Neural progenitor cell (in vitro differentiated cells): Measurements from ENCODE around the gene SIAH2. TPM values are rescaled to one million over a fixed set of nuclear protein-coding genes. Genes with fewer than 3 reads are reported as not detected.

ENCODE experiments used
- DNase-seq: peaks from one replicate; pipeline ENCODE4 v3.0.0-alpha.2; 2016; ENCODE audit warnings: low spot score
- H2AFZ ChIP-seq: fragments of 200-600 bp; sonication (generic); replicated peaks from 2 replicates; pipeline ENCODE4 v1.6.1; 2016; ENCODE audit warnings: antibody characterized with exemption
- H3F3A ChIP-seq: fragments of 200-600 bp; sonication (generic); 2 replicates; pipeline ENCODE4 v1.6.1; 2016; ENCODE audit warnings: antibody characterized with exemption, low read depth
- H3K27ac ChIP-seq: fragments of 200-600 bp; sonication (generic); 2 replicates; pipeline ENCODE4 v1.5.1; 2016; ENCODE audit warnings: mild to moderate bottlenecking
- H3K27me3 ChIP-seq: fragments of 200-600 bp; sonication (generic); 2 replicates; pipeline ENCODE4 v1.6.1; 2016; ENCODE audit warnings: mild to moderate bottlenecking, moderate library complexity
- H3K36me3 ChIP-seq: fragments of 200-600 bp; sonication (generic); 2 replicates; pipeline ENCODE4 v1.5.1; 2016
- H3K4me1 ChIP-seq: fragments of 200-600 bp; sonication (generic); 2 replicates; pipeline ENCODE4 v1.6.1; 2016; ENCODE audit warnings: mixed run types
- H3K4me2 ChIP-seq: fragments of 200-600 bp; sonication (generic); 2 replicates; pipeline ENCODE4 v1.6.1; 2016
- H3K4me3 ChIP-seq: fragments of 200-600 bp; sonication (generic); 2 replicates; pipeline ENCODE4 v1.5.1; 2016
- H3K79me2 ChIP-seq: fragments of 200-600 bp; sonication (generic); 2 replicates; pipeline ENCODE4 v1.6.1; 2016; ENCODE audit warnings: low read depth
- H3K9ac ChIP-seq: fragments of 200-600 bp; sonication (generic); 2 replicates; pipeline ENCODE4 v1.6.1; 2016
- H3K9me3 ChIP-seq: fragments of 200-600 bp; sonication (generic); 2 replicates; pipeline ENCODE4 v1.5.1; 2016; ENCODE audit warnings: low read depth
- H4K20me1 ChIP-seq: fragments of 200-600 bp; sonication (generic); 2 replicates; pipeline ENCODE4 v1.6.1; 2016; ENCODE audit warnings: low read depth
- H3K27ac Mint-ChIP-seq: 3 replicates; pipeline ENCODE4 v1.8.0; 2021; ENCODE audit warnings: mixed read lengths
- H3K27me3 Mint-ChIP-seq: 2 replicates; pipeline ENCODE4 v1.8.0; 2022; ENCODE audit warnings: low read depth, mild to moderate bottlenecking, inconsistent platforms, moderate library complexity, mixed read lengths; ENCODE audit not compliant: insufficient read depth
- H3K36me3 Mint-ChIP-seq: 3 replicates; pipeline ENCODE4 v1.8.0; 2021; ENCODE audit warnings: mixed read lengths
- H3K4me1 Mint-ChIP-seq: 3 replicates; pipeline ENCODE4 v1.8.0; 2021; ENCODE audit warnings: mixed read lengths
- H3K4me3 Mint-ChIP-seq: 3 replicates; pipeline ENCODE4 v1.8.0; 2021; ENCODE audit warnings: mild to moderate bottlenecking, moderate library complexity, mixed read lengths
- H3K9me3 Mint-ChIP-seq: 3 replicates; pipeline ENCODE4 v1.8.0; 2020; ENCODE audit warnings: mixed read lengths
- EZH2 ChIP-seq: fragments of 200-600 bp; sonication (generic); IDR thresholded peaks from 2 replicates; pipeline ENCODE4 v1.6.1; 2017; ENCODE audit warnings: antibody characterized with exemption, mild to moderate bottlenecking, moderate library complexity
- EZH2phosphoT487 ChIP-seq: fragments of 200-600 bp; sonication (generic); IDR thresholded peaks from 2 replicates; pipeline ENCODE4 v1.6.1; 2017; ENCODE audit warnings: antibody characterized with exemption
- total RNA-seq: library from RNA; depleted of rRNA; stranded (reverse); fragments of >200 nt; gene quantifications from 2 replicates; pipeline ENCODE4 v1.2.3, GENCODE V29; 2015; ENCODE audit warnings: low replicate concordance
- TF ChIP-seq, protein P1 (sequence below): fragments of 200-600 bp; sonication (generic); IDR thresholded peaks from 2 replicates; pipeline ENCODE4 v1.5.1; 2017; ENCODE audit warnings: antibody characterized with exemption, mild to moderate bottlenecking

SIAH2 gene
- total RNA-seq, 1 donor from 2014 or later = 14.6 TPM

DNA sequence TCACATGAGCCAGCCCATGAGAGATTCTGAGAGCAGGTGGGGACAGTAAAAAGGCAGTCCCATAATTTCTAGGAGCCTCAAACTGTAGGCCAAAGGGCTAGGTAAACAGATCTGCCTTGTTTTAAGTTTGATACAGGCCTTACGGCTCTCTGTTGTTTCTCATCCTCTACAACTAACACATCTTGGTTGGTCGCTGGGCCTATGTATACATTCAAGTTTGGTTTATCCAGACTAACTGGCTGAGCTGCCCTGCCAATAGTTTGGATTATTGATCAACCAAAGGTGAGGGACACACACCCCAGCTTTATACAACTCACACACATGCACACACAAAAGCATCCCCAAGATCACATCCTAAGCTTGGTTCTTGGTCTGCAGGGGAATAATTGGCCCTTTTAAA is 3.0 kb downstream of the SIAH2 start:
- Histone ChIP-seq H4K20me1 (no peaks in the 10 kb centered on the region), H3K27ac (no peak overlapping the region), H3K9ac (no peak overlapping the region), H3F3A (peaks cover 13% of the 10 kb centered on the region), H3K36me3 (no peaks in the 10 kb centered on the region), H3K27me3 (peaks cover 21% of the 10 kb centered on the region), H3K79me2 (peaks cover 27% of the 10 kb centered on the region), H3K4me3 (no peak overlapping the region), H3K4me1 (peaks cover 19% of the 10 kb centered on the region), H3K4me2 (peak overlapping the region; percentile 75), H2AFZ (no peak overlapping the region), H3K9me3 (no peaks in the 10 kb centered on the region)
- no peak for DNase-seq
- Mint-ChIP-seq H3K27ac (no peak overlapping the region), H3K36me3 (peaks cover 1% of the 10 kb centered on the region), H3K4me3 (no peak overlapping the region), H3K4me1 (peaks cover 21% of the 10 kb centered on the region), H3K9me3 (no peaks in the 10 kb centered on the region), H3K27me3 (peaks cover 14% of the 10 kb centered on the region)
- TF ChIP-seq EZH2 (no peak), EZH2phosphoT487 (no peak)
- TF ChIP-seq, protein P1, sequence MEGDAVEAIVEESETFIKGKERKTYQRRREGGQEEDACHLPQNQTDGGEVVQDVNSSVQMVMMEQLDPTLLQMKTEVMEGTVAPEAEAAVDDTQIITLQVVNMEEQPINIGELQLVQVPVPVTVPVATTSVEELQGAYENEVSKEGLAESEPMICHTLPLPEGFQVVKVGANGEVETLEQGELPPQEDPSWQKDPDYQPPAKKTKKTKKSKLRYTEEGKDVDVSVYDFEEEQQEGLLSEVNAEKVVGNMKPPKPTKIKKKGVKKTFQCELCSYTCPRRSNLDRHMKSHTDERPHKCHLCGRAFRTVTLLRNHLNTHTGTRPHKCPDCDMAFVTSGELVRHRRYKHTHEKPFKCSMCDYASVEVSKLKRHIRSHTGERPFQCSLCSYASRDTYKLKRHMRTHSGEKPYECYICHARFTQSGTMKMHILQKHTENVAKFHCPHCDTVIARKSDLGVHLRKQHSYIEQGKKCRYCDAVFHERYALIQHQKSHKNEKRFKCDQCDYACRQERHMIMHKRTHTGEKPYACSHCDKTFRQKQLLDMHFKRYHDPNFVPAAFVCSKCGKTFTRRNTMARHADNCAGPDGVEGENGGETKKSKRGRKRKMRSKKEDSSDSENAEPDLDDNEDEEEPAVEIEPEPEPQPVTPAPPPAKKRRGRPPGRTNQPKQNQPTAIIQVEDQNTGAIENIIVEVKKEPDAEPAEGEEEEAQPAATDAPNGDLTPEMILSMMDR = no peak

DNA sequence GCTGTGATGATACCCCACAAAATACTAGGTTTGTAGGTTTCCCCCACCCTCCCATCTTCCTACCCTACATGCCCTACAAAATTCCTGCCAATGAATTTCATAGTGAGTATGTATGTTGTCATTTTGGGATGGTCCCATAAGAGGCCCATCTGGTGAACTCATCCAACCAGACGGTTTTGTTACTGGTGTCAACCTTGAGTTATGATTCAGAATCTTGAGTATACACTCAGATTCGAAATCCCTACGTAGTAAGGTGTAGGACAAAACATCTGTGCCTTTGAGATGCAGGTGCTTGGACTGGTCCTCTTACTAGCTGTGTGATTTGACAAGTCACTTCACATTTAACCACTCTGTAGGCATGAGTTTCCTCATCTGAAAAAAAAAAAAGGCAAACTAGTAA is 3.6 kb downstream of the SIAH2 start:
- Histone ChIP-seq H3F3A (peaks cover 13% of the 10 kb centered on the region), H3K36me3 (no peaks in the 10 kb centered on the region), H3K4me3 (no peak overlapping the region), H3K27me3 (peaks cover 15% of the 10 kb centered on the region), H2AFZ (no peak overlapping the region), H3K9me3 (no peaks in the 10 kb centered on the region), H3K9ac (no peak overlapping the region), H3K4me1 (peaks cover 19% of the 10 kb centered on the region), H4K20me1 (no peaks in the 10 kb centered on the region), H3K79me2 (peaks cover 30% of the 10 kb centered on the region), H3K4me2 (no peak overlapping the region), H3K27ac (no peak overlapping the region)
- Mint-ChIP-seq H3K27ac (no peak overlapping the region), H3K4me3 (no peak overlapping the region), H3K36me3 (peaks cover 1% of the 10 kb centered on the region), H3K9me3 (no peaks in the 10 kb centered on the region), H3K27me3 (peaks cover 9% of the 10 kb centered on the region), H3K4me1 (peaks cover 21% of the 10 kb centered on the region)
- no peak for DNase-seq
- no peak for TF ChIP-seq EZH2phosphoT487
- TF ChIP-seq, protein P1 = no peak
- TF ChIP-seq EZH2 = no peak

DNA sequence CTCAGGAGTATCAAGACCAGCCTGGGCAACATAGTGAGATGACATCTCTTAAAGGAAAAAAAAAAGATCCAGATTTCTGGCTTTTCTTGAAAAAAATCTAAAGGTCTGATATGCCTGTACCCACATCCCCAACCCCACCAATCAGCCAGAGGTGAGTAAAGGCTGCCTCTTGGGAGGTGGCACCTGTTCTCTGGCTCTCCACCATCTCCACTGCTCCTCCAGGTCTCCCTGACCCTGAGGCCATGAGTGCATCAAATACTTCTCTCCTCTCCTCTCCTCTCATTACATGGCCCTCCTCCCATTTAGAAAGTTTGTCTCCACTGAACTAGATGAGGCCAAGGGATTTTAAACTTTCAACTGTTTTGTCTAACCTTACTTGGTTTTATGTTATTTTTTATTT is 5.2 kb downstream of the SIAH2 start:
- no peak overlapping the region for H3K27ac Mint-ChIP-seq
- no peaks in the 10 kb centered on the region for H3F3A ChIP-seq
- H3K27ac ChIP-seq = no peak overlapping the region
- H3K9me3 Mint-ChIP-seq = no peaks in the 10 kb centered on the region
- H3K36me3 Mint-ChIP-seq = peaks cover 1% of the 10 kb centered on the region
- no peaks in the 10 kb centered on the region for H3K9me3 ChIP-seq
- no peak overlapping the region for H3K4me2 ChIP-seq
- H3K4me3 ChIP-seq = no peak overlapping the region
- peaks cover 30% of the 10 kb centered on the region for H3K79me2 ChIP-seq
- H4K20me1 ChIP-seq = no peaks in the 10 kb centered on the region
- no peak overlapping the region for H3K4me3 Mint-ChIP-seq
- H3K27me3 Mint-ChIP-seq = peaks cover 4% of the 10 kb centered on the region
- peaks cover 16% of the 10 kb centered on the region for H3K4me1 Mint-ChIP-seq
- TF ChIP-seq EZH2phosphoT487 = no peak
- no peak for TF ChIP-seq EZH2
- TF ChIP-seq, protein P1 = no peak
- no peaks in the 10 kb centered on the region for H3K36me3 ChIP-seq
- H3K4me1 ChIP-seq = peaks cover 19% of the 10 kb centered on the region
- H2AFZ ChIP-seq = no peak overlapping the region
- no peak for DNase-seq
- peaks cover 10% of the 10 kb centered on the region for H3K27me3 ChIP-seq
- no peak overlapping the region for H3K9ac ChIP-seq

DNA sequence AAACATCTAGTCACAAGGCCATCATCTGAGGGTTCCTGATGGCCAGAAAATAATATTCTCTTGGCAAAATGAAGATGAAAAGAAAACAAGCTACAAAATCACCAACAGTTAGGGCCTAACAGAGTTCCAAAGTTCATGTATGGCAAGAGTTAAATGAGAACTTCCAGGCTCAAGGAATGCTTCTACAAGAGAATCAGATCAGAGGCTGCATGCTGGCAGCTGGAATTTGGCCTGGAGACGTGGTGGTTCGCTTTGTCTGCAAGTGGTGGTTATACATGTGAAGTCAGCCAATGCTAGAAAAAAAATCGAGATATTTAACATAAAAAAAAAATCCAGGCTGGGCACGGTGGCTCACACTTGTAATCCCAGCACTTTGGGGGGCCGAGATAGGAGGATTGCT is 5.6 kb downstream of the SIAH2 start:
- Histone ChIP-seq H2AFZ (no peak overlapping the region), H3K9ac (no peak overlapping the region), H3K4me1 (peaks cover 19% of the 10 kb centered on the region), H3K27ac (no peak overlapping the region), H3F3A (no peaks in the 10 kb centered on the region), H3K36me3 (no peaks in the 10 kb centered on the region), H3K79me2 (peaks cover 30% of the 10 kb centered on the region), H3K9me3 (no peaks in the 10 kb centered on the region), H3K4me2 (no peak overlapping the region), H3K4me3 (no peak overlapping the region), H3K27me3 (peaks cover 10% of the 10 kb centered on the region), H4K20me1 (no peaks in the 10 kb centered on the region)
- Mint-ChIP-seq H3K9me3 (no peaks in the 10 kb centered on the region), H3K4me3 (no peak overlapping the region), H3K27ac (no peak overlapping the region), H3K36me3 (peaks cover 1% of the 10 kb centered on the region), H3K27me3 (peaks cover 4% of the 10 kb centered on the region), H3K4me1 (peaks cover 16% of the 10 kb centered on the region)
- DNase-seq = no peak
- TF ChIP-seq EZH2phosphoT487 (no peak), EZH2 (no peak)
